GM21723 (cell line): Measurements from ENCODE around the gene SH3BP5L.

Experiments
- ATAC-seq: cut with Tn5 transposase; IDR thresholded peaks from one replicate; pipeline ENCODE4 v1.9.1; 2021; ENCODE audit warnings: mild to moderate bottlenecking, moderate library complexity; ENCODE audit not compliant: unreplicated experiment

The SH3BP5L gene

GRCh38 chr1:248851390-248851789 is 25.7 kb upstream of the SH3BP5L start:
- no peak for ATAC-seq

- ATAC-seq: no peak
Observed at GRCh38 chr1:248850536-248851251, 25.0 kb upstream of the SH3BP5L start.

GRCh38 chr1:248850124-248850523 is 24.4 kb upstream of the SH3BP5L start:
- no peak for ATAC-seq

GRCh38 chr1:248849637-248850036 is 23.9 kb upstream of the SH3BP5L start:
- no peak for ATAC-seq

GRCh38 chr1:248849152-248849551 is 23.4 kb upstream of the SH3BP5L start:
- no peak for ATAC-seq

GRCh38 chr1:248848602-248849001 is 22.9 kb upstream of the SH3BP5L start:
- no peak for ATAC-seq

GRCh38 chr1:248847956-248848561 is 22.3 kb upstream of the SH3BP5L start:
- no peak for ATAC-seq

- ATAC-seq: no peak
Observed at GRCh38 chr1:248847181-248847955, 21.7 kb upstream of the SH3BP5L start.

GRCh38 chr1:248844526-248844925 is 18.8 kb upstream of the SH3BP5L start:
- ATAC-seq: no peak

- no peak for ATAC-seq
Observed at GRCh38 chr1:248843687-248844086, 18.0 kb upstream of the SH3BP5L start.

GRCh38 chr1:248842781-248843331 is 17.1 kb upstream of the SH3BP5L start:
- ATAC-seq: no peak

GRCh38 chr1:248841702-248842395 is 16.1 kb upstream of the SH3BP5L start:
- ATAC-seq: no peak

GRCh38 chr1:248840946-248841345 is 15.2 kb upstream of the SH3BP5L start:
- ATAC-seq: no peak

- no peak for ATAC-seq
Observed at GRCh38 chr1:248839168-248839555, 13.4 kb upstream of the SH3BP5L start.

GRCh38 chr1:248838357-248839167 is 12.8 kb upstream of the SH3BP5L start:
- ATAC-seq: peak; percentile 73

- ATAC-seq: peak; percentile 83
Observed at GRCh38 chr1:248837781-248838356, 12.2 kb upstream of the SH3BP5L start, which contains the start of gene ZNF672. Gene ZNF672, plus strand, starts transcription at chr1:248838224. Its CDS starts 9,051 bp downstream, at chr1:248847275.

GRCh38 chr1:248837045-248837780 is 11.5 kb upstream of the SH3BP5L start:
- ATAC-seq: no peak

- no peak for ATAC-seq
Observed at GRCh38 chr1:248834343-248834940, 8.7 kb upstream of the SH3BP5L start.

GRCh38 chr1:248831842-248832241 is 6.1 kb upstream of the SH3BP5L start:
- ATAC-seq: no peak
